B cell (primary cell): ENCODE measurements around the gene ARHGEF9. TPM values are rescaled to one million over a fixed set of nuclear protein-coding genes. Genes with fewer than 3 reads are reported as not detected.

ENCODE experiments used
- ATAC-seq: fragments of 200-7000 bp; cut with Tn5 transposase; one replicate; pipeline ENCODE4 v1.10.0; 2021; ENCODE audit warnings: low read depth, mild to moderate bottlenecking, moderate number of reproducible peaks, moderate library complexity
- CTCF ChIA-PET: fragments of 350-600 bp; sonication (Branson Sonifier 250); formaldehyde crosslinking; loops from one replicate; lab custom pipeline; 2021; ENCODE audit warnings: antibody characterized with exemption, inconsistent platforms; lab: Charles Lee
- POLR2A ChIA-PET: fragments of 350-600 bp; sonication (Branson Sonifier 250); formaldehyde crosslinking; loops from one replicate; lab custom pipeline; 2021; ENCODE audit warnings: antibody characterized with exemption; lab: Charles Lee
- DNase-seq: peaks from one replicate; pipeline ENCODE4 v3.0.0; 2013
- H2AFZ ChIP-seq: 2 replicates; pipeline ENCODE4 v1.6.1; 2012; ENCODE audit warnings: mild to moderate bottlenecking, low read depth, low read length; ENCODE audit not compliant: insufficient read depth, poor library complexity, severe bottlenecking
- H3K27ac ChIP-seq, 2 donors: 1 replicate in 1 of 2; 2 replicates in 1 of 2; pipeline ENCODE4 v1.5.1; 2012 to 2013; ENCODE audit warnings: low read length in 2 of 2, mild to moderate bottlenecking in 2 of 2, moderate library complexity in 1 of 2
- H3K27me3 ChIP-seq, 4 experiments: fragments of 200-600 bp in 1 of 4; sonication (generic) in 1 of 4; replicated peaks in 1 of 4; 1 replicate in 2 of 4; 2 replicates in 2 of 4; pipeline versions ENCODE4 v1.6.1 to v1.7.0; 2013 to 2016; ENCODE audit warnings: low read length in 3 of 4, mild to moderate bottlenecking in 2 of 4, mixed read lengths in 1 of 4, moderate library complexity in 1 of 4; ENCODE audit not compliant: insufficient read depth in 4 of 4, control insufficient read depth in 3 of 4; ENCODE audit errors: control extremely low read depth in 1 of 4
- H3K36me3 ChIP-seq, 2 experiments: replicated peaks in 1 of 2; 1 replicate in 1 of 2; 2 replicates in 1 of 2; pipeline versions ENCODE4 v1.6.1 to v1.7.1; 2013; ENCODE audit warnings: low read length in 1 of 2; ENCODE audit not compliant: insufficient read depth in 2 of 2, control insufficient read depth in 1 of 2; ENCODE audit errors: control extremely low read depth in 1 of 2, extremely low read depth in 1 of 2
- H3K4me1 ChIP-seq, 2 donors: fragments of 200-600 bp in 1 of 2; sonication (generic) in 1 of 2; 1 replicate in 1 of 2; 2 replicates in 1 of 2; pipeline versions ENCODE4 v1.5.1 to v1.6.1; 2013 to 2017; ENCODE audit warnings: low read length in 2 of 2; ENCODE audit not compliant: control insufficient read depth in 2 of 2, insufficient read depth in 2 of 2
- H3K4me2 ChIP-seq: replicated peaks from 2 replicates; pipeline ENCODE3; 2012; ENCODE audit warnings: mild to moderate bottlenecking, low read depth, low read length; ENCODE audit not compliant: poor library complexity, severe bottlenecking
- H3K4me3 ChIP-seq, 5 experiments: fragments of 200-600 bp in 1 of 5; sonication (generic) in 1 of 5; 1 replicate in 3 of 5; 2 replicates in 2 of 5; pipeline versions ENCODE4 v1.5.1 to v1.7.0; 2011 to 2016; ENCODE audit warnings: low read length in 4 of 5, mild to moderate bottlenecking in 4 of 5, low read depth in 2 of 5, control low read depth in 1 of 5, moderate library complexity in 1 of 5; ENCODE audit not compliant: insufficient read depth in 1 of 5; ENCODE audit errors: control extremely low read depth in 1 of 5, extremely low read depth in 1 of 5
- H3K79me2 ChIP-seq: fragments of 200-600 bp; sonication (generic); one replicate; pipeline ENCODE4 v1.6.0; 2016; ENCODE audit warnings: low read length; ENCODE audit not compliant: control insufficient read depth, insufficient read depth
- H3K9ac ChIP-seq: fragments of 200-600 bp; sonication (generic); 2 replicates; pipeline ENCODE4 v1.6.1; 2017; ENCODE audit warnings: mild to moderate bottlenecking, low read length, moderate library complexity
- H3K9me3 ChIP-seq, 3 donors: one replicate each; pipeline versions ENCODE4 v1.6.1 to v1.7.1; 2013; ENCODE audit warnings: low read length in 2 of 3; ENCODE audit not compliant: control insufficient read depth in 2 of 3, insufficient read depth in 1 of 3; ENCODE audit errors: control extremely low read depth in 1 of 3
- H4K20me1 ChIP-seq: 2 replicates; pipeline ENCODE4 v1.6.0; 2012; ENCODE audit warnings: mild to moderate bottlenecking, low read length; ENCODE audit not compliant: insufficient read depth, control insufficient read depth, poor library complexity, severe bottlenecking
- H3K27ac Mint-ChIP-seq: one replicate; pipeline ENCODE4 v1.8.0; 2021; ENCODE audit warnings: mixed read lengths
- H3K27me3 Mint-ChIP-seq: one replicate; pipeline ENCODE4 v1.8.0; 2021; ENCODE audit warnings: mixed read lengths
- H3K4me1 Mint-ChIP-seq: one replicate; pipeline ENCODE4 v1.8.0; 2021; ENCODE audit warnings: mixed read lengths
- H3K4me3 Mint-ChIP-seq: one replicate; pipeline ENCODE4 v1.8.0; 2021; ENCODE audit warnings: mixed read lengths
- H3K9me3 Mint-ChIP-seq: one replicate; pipeline ENCODE4 v1.8.0; 2022; ENCODE audit warnings: mixed read lengths; ENCODE audit not compliant: insufficient read depth
- CTCF ChIP-seq: fragments of 200-600 bp; IDR thresholded peaks from one replicate; pipeline ENCODE4 v1.8.0; 2022; ENCODE audit warnings: antibody characterized with exemption, mild to moderate bottlenecking
- EZH2 ChIP-seq: IDR thresholded peaks from 2 replicates; pipeline ENCODE4 v1.6.1; 2012; ENCODE audit warnings: borderline replicate concordance, low read depth, mild to moderate bottlenecking, moderate library complexity, low read length; ENCODE audit not compliant: insufficient read depth, poor library complexity, severe bottlenecking
- WGBS: methylation state at CpG from one replicate; pipeline ENCODE4 v1.1.5; 2013; ENCODE audit warnings: missing lambda C conversion rate; ENCODE audit not compliant: insufficient coverage; 5-methylcytosine and 5-hydroxymethylcytosine counted together
- intact Hi-C: fragments of 100-400 bp; cut with micrococcal nuclease; formaldehyde crosslinking; loops from one replicate; pipeline ENCODE4 v1.10.0; 2022
- polyA plus RNA-seq: library from polyadenylated mRNA; depleted of rRNA; stranded (reverse); fragments of >200 nt; gene quantifications from 2 replicates; pipeline ENCODE4 v1.2.3, GENCODE V29; 2012
- total RNA-seq, 2 donors: library from RNA; stranded (reverse); fragments of 120-200 nt in 1 of 2; gene quantifications; 1 replicate in 1 of 2; 2 replicates in 1 of 2; pipeline versions ENCODE4 v1.2.3 to v1.2.4, GENCODE V29; 2013 to 2022

The ARHGEF9 gene
- total and polyA plus RNA-seq, 2 donors (not counting 1 experiment from before 2014, with no cell fraction given): 10.1 to 29.3 TPM

GRCh38 chrX:63719633-63720032, 65.4 kb downstream of the ARHGEF9 start:
- no peak for ATAC-seq
- no peaks in the 10 kb centered on the region for H3K27me3 ChIP-seq
- H3K9ac ChIP-seq: no peak overlapping the region
- H3K4me1 Mint-ChIP-seq: no peaks in the 10 kb centered on the region
- CTCF ChIA-PET: no interaction called here
- no peaks in the 10 kb centered on the region for H3K79me2 ChIP-seq
- no peaks in the 10 kb centered on the region for H3K27me3 Mint-ChIP-seq
- no peak overlapping the region for H3K4me2 ChIP-seq
- H3K27ac Mint-ChIP-seq: no peak overlapping the region
- no peak overlapping the region for H3K4me3 ChIP-seq
- intact Hi-C loops: no loop called here
- no peak overlapping the region for H3K4me3 Mint-ChIP-seq
- H4K20me1 ChIP-seq: no peaks in the 10 kb centered on the region
- H2AFZ ChIP-seq: no peak overlapping the region
- peaks cover 0 to 13% of the 10 kb centered on the region in 2 experiments for H3K36me3 ChIP-seq
- H3K9me3 ChIP-seq: no peaks in the 10 kb centered on the region
- H3K9me3 Mint-ChIP-seq: no peaks in the 10 kb centered on the region
- no peak overlapping the region for H3K27ac ChIP-seq
- DNase-seq: no peak
- POLR2A ChIA-PET: no interaction called here
- H3K4me1 ChIP-seq: no peaks in the 10 kb centered on the region
- TF ChIP-seq EZH2 (no peak), CTCF (no peak)

DNA sequence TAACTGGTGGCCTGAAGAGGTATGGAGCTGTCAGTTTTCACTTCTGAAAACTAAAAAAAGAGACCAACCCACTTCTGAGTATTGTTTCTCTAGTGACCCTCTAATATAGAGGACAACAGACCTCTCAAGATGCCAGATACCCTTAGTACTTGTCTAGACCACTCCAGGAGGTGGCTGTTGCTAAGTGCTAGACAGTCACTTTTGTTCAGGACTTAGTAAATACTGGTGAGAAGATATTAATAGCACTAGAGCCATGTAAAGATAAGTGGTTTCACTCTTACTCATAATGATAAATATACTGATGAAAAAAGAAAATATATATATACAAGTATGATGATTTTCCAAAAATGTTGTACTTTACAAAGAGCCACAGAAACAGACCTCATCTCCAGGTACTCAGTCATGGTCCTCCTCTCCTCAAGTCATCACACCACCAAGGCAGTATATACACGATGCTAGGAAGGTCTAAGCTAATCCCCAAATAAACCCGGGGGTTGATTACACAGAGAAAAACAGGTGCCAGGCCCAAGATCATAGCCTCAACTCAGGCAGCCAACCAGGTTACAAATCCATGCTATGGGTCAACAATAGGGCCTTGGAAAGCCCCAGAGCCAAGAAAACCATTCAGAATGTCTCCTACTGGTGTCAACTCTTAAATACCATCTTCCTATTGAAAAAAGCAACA, 66.9 kb downstream of the ARHGEF9 start:
- Histone ChIP-seq H3K27me3 (no peaks in the 10 kb centered on the region), H3K9me3 (no peaks in the 10 kb centered on the region), H4K20me1 (no peaks in the 10 kb centered on the region), H3K4me1 (no peaks in the 10 kb centered on the region), H3K79me2 (no peaks in the 10 kb centered on the region), H3K4me3 (no peak overlapping the region), H3K9ac (no peak overlapping the region), H3K36me3 (peaks cover 0 to 13% of the 10 kb centered on the region in 2 experiments), H2AFZ (no peak overlapping the region), H3K27ac (no peak overlapping the region), H3K4me2 (no peak overlapping the region)
- Mint-ChIP-seq H3K4me3 (no peak overlapping the region), H3K27me3 (no peaks in the 10 kb centered on the region), H3K4me1 (no peaks in the 10 kb centered on the region), H3K9me3 (no peaks in the 10 kb centered on the region), H3K27ac (no peak overlapping the region)
- POLR2A ChIA-PET: no interaction called here
- no peak for DNase-seq
- no peak for ATAC-seq
- CTCF ChIA-PET: no interaction called here
- intact Hi-C loops: no loop called here
- WGBS: 100% methylated on average over 1 of the region's 2 CpGs
- no peak for TF ChIP-seq EZH2
- TF ChIP-seq CTCF: no peak
